ENCODE results near the gene ZFYVE28.
A peak's percentile ranks its signal among the peaks of the same experiment; 100 is the strongest.
"Not testable (repeated sequence)": the region's sequence is repeated elsewhere in the genome, so short reads cannot be mapped to it uniquely, and the experiment has no call there.

The ZFYVE28 gene

DNA sequence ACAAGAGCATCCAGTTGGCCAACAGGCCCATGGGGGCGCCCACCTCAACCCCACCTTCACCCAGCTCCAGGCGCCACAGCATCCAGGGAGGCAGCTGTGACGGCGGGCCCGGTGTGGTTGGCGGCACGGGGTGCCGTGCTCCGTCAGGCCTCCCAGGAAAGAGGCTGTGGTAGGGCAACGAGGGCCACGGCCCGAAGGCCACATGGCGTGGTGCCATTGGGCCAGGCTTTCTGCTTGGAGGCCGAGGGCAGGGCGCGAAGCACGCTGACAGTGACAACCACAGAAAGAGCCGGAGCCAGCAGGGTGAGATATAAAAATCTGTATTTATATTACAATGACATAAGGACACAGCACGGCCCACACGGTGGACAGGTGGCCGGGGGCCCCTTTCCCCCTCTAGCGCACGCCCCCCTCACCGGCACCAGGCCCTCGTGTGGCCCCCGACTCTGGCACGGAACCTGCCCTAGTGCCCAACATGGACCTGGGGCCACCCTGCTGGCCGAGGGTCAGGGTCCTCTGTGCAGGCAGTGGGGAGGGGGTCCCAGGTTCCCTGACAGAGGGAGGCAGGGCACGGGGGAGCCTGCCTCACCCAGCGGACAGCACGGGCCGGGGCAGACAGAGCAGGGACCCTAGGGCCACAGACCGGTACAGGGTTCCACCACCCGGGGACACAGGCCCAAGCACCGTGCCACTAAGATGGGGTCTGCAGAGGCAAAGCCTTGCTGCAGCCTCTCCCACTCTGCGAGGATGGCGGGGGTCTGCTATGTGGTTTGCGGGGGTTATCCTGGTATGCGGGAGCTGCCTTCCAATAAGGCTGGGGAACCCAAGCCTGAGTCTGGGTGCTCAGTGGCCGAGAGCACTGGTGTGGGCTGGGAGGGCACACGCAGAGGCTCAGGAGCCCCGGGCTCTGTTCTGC is 171.1 kb downstream of the ZFYVE28 start:
- DNase-seq (ENCODE audit: low spot score): no peak

DNA sequence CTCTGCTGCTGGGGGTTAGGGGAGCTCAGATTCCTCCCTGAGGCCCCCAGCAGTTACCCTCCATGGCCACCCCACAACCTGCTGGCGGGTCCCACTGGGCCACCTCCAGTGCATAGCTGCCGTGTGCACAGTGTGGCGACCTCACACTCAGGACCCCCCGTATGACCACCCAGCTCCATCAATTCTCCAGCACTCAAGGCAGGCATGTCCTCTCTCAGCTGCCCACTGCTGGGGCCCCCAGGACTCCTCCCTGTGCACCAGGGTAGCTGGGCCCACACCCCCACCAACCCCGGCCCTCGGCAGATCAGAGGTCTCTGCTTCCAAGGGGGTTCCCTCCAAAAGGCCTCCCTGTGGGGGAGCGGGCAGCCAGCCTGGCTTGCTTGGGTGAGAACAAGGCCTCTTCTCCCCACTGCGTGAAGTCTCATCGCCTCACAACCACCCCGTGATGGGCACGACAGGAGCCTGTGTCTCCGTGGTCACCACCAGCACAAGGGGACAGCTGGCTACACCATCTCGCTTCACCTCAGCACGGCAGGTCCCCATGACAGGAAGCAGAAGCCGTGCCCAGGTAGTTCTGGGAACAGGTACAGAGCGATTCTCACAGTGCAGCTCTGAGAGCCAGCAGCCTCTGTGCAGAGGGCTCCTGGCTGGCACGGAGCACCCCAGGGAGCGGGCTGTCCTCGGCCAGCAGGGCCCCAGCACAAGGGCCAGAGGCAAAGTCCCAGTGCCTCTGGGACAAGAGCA is 171.9 kb downstream of the ZFYVE28 start:
- DNase-seq (ENCODE audit: low spot score): no peak

DNA sequence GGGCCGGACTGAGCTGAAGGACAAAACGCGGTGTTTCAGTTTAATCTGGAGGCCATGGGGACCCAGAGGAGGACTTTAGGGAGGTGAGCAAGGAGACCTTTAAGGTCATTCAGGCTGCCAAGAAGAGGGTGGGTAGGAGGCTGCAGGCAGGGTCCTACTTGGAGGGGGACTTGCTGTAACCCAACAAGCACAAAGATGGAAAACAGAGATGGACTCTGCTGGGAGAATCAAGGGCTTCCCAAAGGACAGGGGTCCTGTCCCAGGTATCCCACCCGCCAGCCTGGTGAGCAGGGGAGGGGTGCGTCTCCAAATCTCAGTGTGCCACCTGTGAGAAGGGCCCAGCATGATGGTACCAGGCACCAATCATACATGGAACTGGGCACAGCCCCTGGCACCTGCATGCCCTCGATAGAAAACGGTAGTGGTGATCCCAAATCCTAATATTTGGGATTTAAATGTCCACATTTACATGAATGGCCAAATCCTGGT is 172.6 kb downstream of the ZFYVE28 start:
- DNase-seq (ENCODE audit: low spot score): no peak

DNA sequence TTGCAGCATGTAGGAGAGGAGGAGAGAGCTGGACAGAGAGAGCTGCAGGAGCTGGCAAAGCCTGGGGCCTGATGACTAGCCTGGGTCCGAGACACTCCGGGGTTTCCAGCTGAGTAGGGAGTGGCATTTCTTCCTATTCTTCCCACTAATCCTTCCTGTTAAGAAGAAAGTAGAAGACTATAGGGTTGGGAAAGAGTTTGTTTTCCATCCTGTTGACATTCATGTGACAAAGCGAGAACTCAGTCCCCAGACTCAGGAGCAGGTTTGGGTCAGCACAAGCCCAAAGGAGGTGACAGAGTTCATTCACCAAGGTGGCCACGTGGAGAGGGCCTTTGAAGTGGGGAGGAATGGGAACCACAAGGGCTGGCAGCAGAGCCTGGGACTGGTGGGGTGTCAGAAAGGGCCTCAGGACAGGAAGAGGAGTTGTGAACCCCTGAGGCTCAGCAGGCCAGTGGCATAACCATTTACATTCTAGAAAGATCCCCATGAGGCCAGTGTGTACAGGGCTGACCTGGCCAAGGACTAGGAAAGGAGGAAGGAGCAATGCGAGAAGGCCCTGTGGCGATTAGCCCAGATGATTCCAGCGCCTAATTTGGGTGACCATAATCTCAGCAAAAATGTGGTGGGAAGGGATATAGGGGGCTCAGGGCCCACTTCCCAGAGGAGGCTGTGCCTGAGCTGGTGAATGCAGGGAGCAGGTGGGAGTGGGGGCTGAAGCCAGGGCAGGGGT is 173.2 kb downstream of the ZFYVE28 start:
- no peak for DNase-seq (ENCODE audit: low spot score)

DNA sequence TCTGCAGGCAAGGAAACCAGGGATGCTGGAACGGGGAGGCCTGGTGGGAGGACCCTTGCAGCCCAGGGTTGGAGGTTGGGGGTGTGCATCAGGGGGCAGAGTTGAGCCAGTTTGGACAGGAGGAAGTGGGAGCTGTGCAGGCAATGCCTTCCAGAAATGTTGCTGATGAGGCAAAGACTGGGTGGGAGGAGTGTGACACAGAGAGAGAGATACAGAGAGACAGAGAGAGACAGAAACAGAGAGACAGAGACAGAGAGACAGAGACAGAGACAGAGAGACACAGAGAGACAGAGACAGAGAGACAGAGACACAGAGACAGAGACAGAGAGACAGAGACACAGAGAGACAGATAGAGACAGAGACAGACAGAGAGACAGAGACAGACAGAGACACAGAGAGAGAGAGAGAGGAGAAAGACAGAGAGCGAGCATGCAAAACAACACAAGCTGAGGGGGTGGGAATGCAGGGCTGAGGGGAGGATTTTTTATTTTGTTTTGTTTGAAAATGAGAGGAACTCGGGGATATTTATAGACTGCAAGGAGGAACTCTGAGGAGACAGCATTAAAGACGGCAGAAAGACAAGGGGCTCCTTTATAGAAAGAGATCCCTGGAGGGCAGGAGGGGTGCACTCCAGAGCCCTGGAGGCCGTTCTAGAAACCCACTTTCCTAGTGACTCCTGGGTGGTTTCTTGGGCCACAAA is 174.6 kb downstream of the ZFYVE28 start:
- peak; percentile 12 for DNase-seq (ENCODE audit: low spot score)

DNA sequence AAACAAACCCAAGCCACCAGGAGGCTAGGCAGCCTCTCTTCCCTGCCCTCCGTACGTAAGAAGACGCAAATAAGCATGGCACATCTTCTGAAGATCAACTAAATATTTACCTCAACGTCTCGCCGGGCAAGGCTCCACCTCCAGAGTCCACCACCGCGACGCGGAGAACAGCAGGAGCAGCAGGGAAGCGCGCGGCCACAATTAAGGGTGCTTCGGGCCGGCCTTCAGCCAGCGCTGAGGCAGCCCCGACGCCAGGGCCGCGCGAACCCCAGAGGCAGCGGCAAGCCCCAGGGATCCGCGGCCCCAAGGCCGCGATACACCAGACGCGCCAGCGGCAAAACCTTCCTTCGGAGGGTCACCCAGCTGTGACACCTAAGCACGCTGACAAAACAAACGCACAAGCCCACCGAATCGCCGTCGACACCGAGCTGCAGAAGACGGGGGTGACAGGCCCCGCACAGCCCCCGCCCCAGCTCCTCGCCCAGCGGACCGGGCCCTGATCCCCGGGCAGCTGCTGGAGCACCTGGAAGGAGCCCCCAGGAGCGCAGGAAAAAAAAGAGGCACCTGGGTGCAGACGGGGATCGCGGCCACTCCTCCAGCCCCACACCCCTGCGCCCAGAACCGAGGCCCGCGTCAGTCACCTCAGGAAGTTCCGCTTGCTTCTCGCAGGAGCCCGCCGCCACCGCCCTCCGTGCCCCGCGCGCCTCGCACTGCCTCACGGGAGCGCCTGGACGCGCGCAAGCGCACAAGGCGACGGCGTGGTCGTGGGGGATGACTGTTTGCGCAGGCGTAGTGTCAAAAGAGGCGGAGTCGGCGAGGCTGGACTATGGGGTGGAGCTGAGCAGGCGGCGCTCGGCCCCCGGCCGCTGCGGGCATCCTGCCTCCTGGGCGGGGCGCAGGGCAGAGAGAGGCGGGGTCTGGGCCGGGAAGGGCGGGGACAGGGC is 176.8 kb downstream of the ZFYVE28 start, which contains the start of the genes HAUS3 and POLN:
HAUS3 (minus strand) TSS at position 712 of the 944 bp plus-strand sequence. CDS start 1,175 bp downstream, outside the sequence.
POLN (minus strand) TSS at position 712 of the 944 bp plus-strand sequence. CDS start 12,890 bp downstream, outside the sequence.
- peak; percentile 100 for DNase-seq (ENCODE audit: low spot score)

DNA sequence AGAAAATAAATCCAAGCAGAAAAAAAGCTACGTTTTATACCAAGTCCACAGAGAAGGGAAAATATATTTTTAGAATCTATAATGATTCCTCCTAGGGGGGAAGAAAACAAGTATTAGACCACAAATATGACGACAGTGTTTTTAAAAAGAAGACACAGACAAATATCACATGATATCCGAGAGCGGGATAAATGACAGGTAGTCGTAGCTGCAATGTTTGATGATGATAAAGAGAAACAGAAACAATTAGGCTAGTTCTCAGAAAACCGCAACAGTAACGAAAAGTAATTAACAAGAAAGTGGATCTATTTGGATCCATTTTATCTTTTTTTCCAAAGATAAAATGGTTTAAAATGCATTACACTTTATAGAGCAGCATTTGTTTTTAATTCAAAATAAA is 177.4 kb downstream of the ZFYVE28 start:
- peak; percentile 28 for DNase-seq (ENCODE audit: low spot score)

DNA sequence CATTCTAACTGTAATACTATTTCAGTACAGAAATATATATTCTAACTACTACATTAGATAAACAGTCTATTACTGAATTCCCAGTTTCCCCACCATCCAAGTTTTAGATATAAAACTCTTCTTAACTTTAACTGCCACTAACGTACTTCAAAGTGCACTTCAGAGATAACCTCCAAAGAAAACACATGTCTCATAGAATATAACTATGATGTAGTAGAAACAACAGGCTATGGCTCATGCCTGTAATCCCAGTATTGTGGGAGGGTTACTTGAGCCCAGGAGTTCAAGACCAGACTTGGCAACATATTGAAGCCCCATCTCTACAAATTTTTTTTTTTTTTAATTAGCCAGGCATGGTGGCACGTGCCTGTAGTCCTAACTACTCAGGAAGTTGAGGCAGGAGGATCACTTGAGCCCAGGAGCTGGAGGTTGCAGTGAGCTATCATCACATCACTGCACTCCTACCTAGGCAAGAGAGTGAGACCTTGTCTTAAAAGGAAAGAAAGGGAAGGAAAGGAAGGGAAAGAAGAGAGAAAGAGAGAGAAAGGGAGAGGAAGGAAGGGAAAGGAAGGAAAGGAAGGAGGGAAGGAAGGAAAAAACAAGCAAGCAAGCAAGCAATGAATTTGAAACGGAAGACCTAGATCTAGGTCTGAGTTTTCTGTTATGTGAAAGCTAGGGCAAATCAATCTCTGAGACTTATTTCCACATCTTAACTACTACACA is 181.3 kb downstream of the ZFYVE28 start:
- DNase-seq (ENCODE audit: low spot score): no peak

DNA sequence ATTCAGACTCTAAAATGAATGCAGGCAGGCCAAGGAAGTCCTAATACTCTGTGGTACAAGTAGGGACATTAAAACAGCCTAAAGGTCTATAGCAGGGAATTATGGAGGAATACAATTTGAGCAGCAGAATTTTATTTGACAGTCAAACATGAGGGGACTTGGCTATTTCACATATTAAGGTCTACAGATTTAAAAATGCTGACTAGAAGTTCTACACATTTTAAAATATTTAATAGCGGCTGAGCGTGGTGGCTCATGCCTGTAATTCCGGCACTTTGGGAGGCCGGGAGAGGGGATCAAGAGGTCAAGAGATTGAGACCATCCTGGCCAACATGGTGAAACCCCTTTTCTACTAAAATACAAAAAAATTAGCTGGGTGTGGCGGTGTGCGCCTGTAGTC is 187.4 kb downstream of the ZFYVE28 start:
- no peak for DNase-seq (ENCODE audit: low spot score)

DNA sequence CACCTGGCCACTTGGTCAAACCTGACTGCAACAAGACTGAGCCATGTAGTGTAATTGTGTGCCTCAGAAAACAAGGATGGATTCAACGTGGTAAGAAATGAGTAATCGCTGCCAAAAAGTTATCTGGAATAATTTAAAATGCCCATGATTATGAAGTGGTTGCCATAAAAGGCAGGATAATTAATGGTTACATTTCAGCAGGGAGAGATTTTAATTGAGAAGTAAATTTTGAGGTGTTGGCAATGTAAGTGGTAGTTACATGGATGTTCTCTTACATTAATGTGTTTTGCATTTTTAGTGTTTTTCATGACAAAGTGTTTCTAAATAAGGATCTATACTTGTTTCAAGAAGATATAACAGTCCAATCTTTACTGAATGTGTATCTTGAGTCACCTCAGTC is 192.2 kb downstream of the ZFYVE28 start:
- no peak for DNase-seq (ENCODE audit: low spot score)

DNA sequence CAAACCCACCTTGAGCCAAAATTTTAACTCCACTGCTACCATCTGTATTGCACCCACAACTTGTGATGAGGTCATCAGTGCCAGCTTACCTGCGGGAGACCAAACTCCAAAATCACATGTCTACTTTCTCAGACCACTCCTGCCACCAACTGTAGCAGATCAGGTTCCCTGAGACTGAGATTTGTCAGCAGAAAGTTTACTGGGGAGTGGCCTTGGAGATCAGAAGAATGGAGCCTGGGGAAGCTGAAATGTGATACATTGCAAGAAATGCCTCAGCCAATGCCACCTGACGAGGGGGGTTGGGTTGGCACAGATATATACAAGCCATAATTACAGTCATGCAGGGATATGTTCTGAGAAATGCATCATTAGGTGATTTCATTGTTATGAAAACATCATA is 195.6 kb downstream of the ZFYVE28 start:
- no peak for DNase-seq (ENCODE audit: low spot score)

DNA sequence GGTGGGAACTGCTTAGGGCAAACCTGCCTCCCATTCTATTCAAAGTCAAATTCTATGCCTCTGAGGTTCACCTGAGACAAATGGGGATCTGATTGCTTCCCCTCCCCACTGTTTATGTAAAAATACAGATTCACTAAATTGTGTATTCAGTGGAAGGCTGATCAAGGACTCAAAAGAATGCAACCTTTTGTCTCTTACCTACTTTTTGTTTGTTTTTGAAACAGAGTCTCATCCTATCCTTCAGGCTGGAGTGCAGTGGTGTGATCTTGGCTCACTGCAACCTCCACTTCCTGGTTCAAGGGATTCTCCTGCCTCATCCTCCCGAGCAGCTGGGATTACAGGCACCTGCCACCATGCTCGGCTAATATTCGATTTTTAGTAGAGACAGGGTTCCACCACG is 197.1 kb downstream of the ZFYVE28 start:
- DNase-seq (ENCODE audit: low spot score): not testable (repeated sequence)

DNA sequence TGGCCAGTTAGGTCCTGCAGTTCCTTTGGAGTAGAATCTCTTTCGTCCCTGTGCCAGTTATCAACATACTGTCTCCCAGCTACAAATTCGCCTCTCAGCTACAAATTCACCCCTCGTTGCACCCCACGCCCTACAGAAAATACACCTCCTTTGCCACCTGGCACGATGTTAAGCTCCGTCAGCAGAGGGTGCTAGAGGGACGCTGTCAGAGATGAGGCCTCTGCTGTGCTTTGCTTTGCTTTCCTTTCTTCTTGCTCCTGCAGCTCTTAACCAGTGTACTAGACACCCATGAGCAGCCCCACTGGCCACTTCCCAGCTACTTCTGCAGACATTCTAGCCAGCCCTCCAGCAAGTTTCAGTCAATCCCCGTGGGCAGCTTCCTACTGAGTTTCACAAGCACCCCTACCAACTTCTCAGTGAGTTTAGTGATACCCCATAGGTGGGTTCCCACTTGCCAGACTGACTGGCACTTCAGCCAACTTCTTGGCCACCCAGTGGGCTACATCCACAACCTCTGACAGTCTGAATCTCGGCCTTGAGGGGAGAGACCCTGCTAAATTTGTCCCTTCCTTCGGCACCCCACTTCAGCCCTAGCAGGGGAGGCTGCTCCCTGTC is 198.3 kb downstream of the ZFYVE28 start:
- peak; percentile 75 for DNase-seq (ENCODE audit: low spot score)

Data from activated CD4-positive, alpha-beta T cell treated with anti-CD3 and anti-CD28 coated beads, Interleukin-2, Interleukin-4, amounts not matched to agents 100 ng/mL and 50 ng/mL, durations not matched to agents 16 hours and 8 hours (primary cell).